AG04450 (cell line): Measurements from ENCODE around the gene NHERF1. TPM values are rescaled to one million over a fixed set of nuclear protein-coding genes. Genes with fewer than 3 reads are reported as not detected.

Experiments used
- CTCF ChIA-PET: fragments of 300-600, 350-600 bp; formaldehyde crosslinking; extraction: SDS; loops from one replicate; lab custom pipeline; 2022; ENCODE audit warnings: antibody characterized with exemption, inconsistent platforms; lab: Charles Lee
- POLR2A ChIA-PET: fragments of 350-600 bp; formaldehyde crosslinking; extraction: SDS; loops from one replicate; lab custom pipeline; 2021; ENCODE audit warnings: antibody characterized with exemption, inconsistent platforms; lab: Yijun Ruan, JAX
- DNase-seq: peaks from one replicate; pipeline ENCODE4 v3.0.0-alpha.2; 2011; ENCODE audit warnings: low read depth, low spot score
- H3K27ac ChIP-seq: one replicate; pipeline ENCODE4 v1.5.1; 2012; ENCODE audit warnings: low read depth, low read length, control low read depth
- H3K27me3 ChIP-seq: one replicate; pipeline ENCODE4 v1.6.0; 2012; ENCODE audit warnings: low read length; ENCODE audit not compliant: control insufficient read depth, insufficient read depth
- H3K4me3 ChIP-seq: 2 replicates; pipeline ENCODE4 v1.5.1; 2011; ENCODE audit warnings: mild to moderate bottlenecking, low read depth, low read length, control low read depth
- H3K9me3 ChIP-seq: 2 replicates; pipeline ENCODE4 v1.5.1; 2012; ENCODE audit warnings: low read length; ENCODE audit not compliant: control insufficient read depth, insufficient read depth
- CTCF ChIP-seq: IDR thresholded peaks from 2 replicates; pipeline ENCODE4 v1.5.1; 2011; ENCODE audit warnings: low read depth, low read length, control low read depth, inconsistent platforms
- polyA plus RNA-seq: library from polyadenylated mRNA; depleted of rRNA; stranded (reverse); fragments of >200 nt; gene quantifications from 2 replicates; pipeline ENCODE4 v1.2.3, GENCODE V29; 2011

NHERF1 gene
- polyA plus RNA-seq, 1 experiment: 10.5 TPM

- Histone ChIP-seq H3K27me3 (peaks cover 2% of the 10 kb centered on the region), H3K4me3 (no peak overlapping the region), H3K27ac (no peak overlapping the region), H3K9me3 (no peaks in the 10 kb centered on the region)
- ChIA-PET POLR2A (no interaction called here), CTCF (no interaction called here)
- no peak for TF ChIP-seq CTCF
- no peak for DNase-seq
Measured at GRCh38 chr17:74711058-74711824, 37.2 kb upstream of the NHERF1 start.

GRCh38 chr17:74712301-74712700 lies 36.1 kb upstream of the NHERF1 start:
- H3K9me3 ChIP-seq: no peaks in the 10 kb centered on the region
- peaks cover 2% of the 10 kb centered on the region for H3K27me3 ChIP-seq
- TF ChIP-seq CTCF: no peak
- no peak for DNase-seq
- ChIA-PET POLR2A (no interaction called here), CTCF (no interaction called here)
- H3K27ac ChIP-seq: no peak overlapping the region
- no peak overlapping the region for H3K4me3 ChIP-seq

- Histone ChIP-seq H3K4me3 (no peak within 1 kb of the TSS), H3K27ac (no peak within 1 kb of the TSS), H3K9me3 (no peaks in the 10 kb centered on the region), H3K27me3 (peaks cover 2% of the 10 kb centered on the region)
- no peak for TF ChIP-seq CTCF
- POLR2A ChIA-PET: no interaction called here
- CTCF ChIA-PET: no interaction called here
- DNase-seq: no peak
Measured at GRCh38 chr17:74712756-74713155, 35.7 kb upstream of the NHERF1 start, which contains the start of gene CD300LF. CD300LF (minus strand) TSS chr17:74712923; CDS start chr17:74712866, 57 bp downstream.

- no peak for DNase-seq
- POLR2A ChIA-PET: no interaction called here
- CTCF ChIA-PET: no interaction called here
- Histone ChIP-seq H3K27me3 (peaks cover 2% of the 10 kb centered on the region), H3K4me3 (no peak overlapping the region), H3K27ac (no peak overlapping the region), H3K9me3 (no peaks in the 10 kb centered on the region)
- TF ChIP-seq CTCF: no peak
Measured at GRCh38 chr17:74713171-74713755, 35.2 kb upstream of the NHERF1 start.

- ChIA-PET POLR2A (no interaction called here), CTCF (no interaction called here)
- DNase-seq: no peak
- no peak for TF ChIP-seq CTCF
- Histone ChIP-seq H3K9me3 (no peaks in the 10 kb centered on the region), H3K27ac (no peak overlapping the region), H3K4me3 (no peak overlapping the region), H3K27me3 (peaks cover 2% of the 10 kb centered on the region)
Measured at GRCh38 chr17:74715144-74715543, 33.3 kb upstream of the NHERF1 start.
